22Rv1 (cell line): ENCODE data around the gene RIPOR1.

Experiments
- H3K27ac ChIP-seq: fragments of 450-650 bp; 2 replicates; pipeline ENCODE4 v1.5.1; 2017
- ZFX ChIP-seq: fragments of 450-650 bp; IDR thresholded peaks from 2 replicates; pipeline ENCODE4 v1.6.1; 2017; ENCODE audit warnings: antibody characterized with exemption, borderline replicate concordance
- TF ChIP-seq, protein P1 (sequence below): fragments of 450-650 bp; IDR thresholded peaks from 2 replicates; pipeline ENCODE4 v1.5.1; 2017; ENCODE audit warnings: mild to moderate bottlenecking

RIPOR1 gene

DNA sequence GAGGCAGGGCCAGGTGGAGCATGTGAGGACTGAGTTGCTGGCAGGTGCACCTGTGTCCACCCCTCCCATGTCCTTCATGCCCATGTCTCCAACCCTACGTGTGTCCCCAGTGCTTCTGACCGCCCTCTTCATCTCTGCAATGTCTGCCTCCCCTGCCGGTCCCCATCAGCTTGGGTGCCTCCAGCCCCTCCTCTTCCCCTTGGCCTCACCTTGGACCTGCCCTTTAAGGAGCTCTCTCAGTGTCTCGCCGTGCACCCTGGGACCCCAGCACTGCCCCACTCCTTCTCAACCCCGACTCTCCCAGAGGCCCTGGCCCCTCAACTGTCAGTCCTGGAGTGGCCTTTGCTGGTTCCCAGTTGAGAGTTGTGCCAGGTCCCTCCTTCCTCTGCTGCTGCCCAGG, 15.0 kb downstream of the RIPOR1 start:
- TF ChIP-seq, protein P1, sequence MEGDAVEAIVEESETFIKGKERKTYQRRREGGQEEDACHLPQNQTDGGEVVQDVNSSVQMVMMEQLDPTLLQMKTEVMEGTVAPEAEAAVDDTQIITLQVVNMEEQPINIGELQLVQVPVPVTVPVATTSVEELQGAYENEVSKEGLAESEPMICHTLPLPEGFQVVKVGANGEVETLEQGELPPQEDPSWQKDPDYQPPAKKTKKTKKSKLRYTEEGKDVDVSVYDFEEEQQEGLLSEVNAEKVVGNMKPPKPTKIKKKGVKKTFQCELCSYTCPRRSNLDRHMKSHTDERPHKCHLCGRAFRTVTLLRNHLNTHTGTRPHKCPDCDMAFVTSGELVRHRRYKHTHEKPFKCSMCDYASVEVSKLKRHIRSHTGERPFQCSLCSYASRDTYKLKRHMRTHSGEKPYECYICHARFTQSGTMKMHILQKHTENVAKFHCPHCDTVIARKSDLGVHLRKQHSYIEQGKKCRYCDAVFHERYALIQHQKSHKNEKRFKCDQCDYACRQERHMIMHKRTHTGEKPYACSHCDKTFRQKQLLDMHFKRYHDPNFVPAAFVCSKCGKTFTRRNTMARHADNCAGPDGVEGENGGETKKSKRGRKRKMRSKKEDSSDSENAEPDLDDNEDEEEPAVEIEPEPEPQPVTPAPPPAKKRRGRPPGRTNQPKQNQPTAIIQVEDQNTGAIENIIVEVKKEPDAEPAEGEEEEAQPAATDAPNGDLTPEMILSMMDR = no peak
- TF ChIP-seq ZFX = no peak
- no peak overlapping the region for H3K27ac ChIP-seq

DNA sequence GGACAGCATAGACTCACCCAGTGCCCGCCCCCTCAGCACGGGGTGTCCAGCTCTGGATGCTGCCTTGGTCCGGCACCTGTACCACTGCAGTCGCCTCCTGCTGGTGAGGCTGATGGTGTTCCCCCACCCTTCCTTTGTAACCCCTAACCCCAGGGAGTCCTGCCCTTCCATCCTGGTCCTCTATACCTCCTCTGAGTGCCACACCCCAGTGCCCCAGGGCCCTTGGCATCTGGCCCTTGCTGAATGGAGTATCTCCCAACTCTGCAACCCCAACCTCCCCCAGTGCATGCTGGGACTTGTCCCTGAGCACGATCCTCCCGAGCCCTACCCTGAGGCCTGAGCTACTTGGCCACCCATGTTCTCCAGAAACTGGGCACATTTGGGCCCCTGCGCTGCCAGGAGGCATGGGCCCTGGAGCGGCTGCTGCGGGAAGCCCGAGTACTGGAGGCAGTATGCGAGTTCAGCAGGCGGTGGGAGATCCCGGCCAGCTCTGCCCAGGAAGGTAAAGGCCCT, 15.8 kb downstream of the RIPOR1 start:
- TF ChIP-seq, protein P1 = peak; percentile 22
- no peak for TF ChIP-seq ZFX
- H3K27ac ChIP-seq = 0 out of 2 replicates have a peak overlapping the region, but pooled peaks have one; percentile 18

DNA sequence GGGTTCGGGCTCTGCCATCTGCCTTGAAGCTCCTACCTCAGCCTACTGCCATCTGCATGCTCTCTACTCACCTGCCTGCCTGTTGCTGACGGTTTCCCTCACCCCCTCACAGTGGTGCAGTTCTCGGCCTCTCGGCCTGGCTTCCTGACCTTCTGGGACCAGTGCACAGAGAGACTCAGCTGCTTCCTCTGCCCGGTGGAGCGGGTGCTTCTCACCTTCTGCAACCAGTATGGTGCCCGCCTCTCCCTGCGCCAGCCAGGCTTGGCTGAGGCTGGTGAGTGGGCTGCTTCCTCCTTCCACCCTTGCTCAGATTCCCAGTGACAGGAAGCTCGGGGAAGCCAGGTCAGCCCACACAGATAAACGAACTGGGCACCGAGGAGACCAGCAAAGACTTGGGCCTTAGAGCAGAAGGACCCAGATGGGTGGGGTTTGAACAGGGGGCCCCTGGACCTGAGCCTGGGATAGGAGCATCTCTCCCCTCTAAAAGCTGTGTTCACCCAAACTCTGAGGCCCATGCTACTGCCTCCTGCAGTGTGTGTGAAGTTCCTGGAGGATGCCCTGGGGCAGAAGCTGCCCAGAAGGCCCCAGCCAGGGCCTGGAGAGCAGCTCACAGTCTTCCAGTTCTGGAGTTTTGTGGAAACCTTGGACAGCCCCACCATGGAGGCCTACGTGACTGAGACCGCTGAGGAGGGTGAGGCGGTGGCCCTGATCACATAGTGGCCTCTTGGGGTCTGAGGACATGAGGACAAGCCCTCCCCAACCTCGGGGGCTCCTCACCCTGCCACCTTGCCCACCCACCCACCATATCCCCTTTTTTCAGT, 16.4 kb downstream of the RIPOR1 start:
- 0 out of 2 replicates have a peak overlapping the region, but pooled peaks have one; percentile 18 for H3K27ac ChIP-seq
- TF ChIP-seq, protein P1 = no peak
- TF ChIP-seq ZFX = no peak

DNA sequence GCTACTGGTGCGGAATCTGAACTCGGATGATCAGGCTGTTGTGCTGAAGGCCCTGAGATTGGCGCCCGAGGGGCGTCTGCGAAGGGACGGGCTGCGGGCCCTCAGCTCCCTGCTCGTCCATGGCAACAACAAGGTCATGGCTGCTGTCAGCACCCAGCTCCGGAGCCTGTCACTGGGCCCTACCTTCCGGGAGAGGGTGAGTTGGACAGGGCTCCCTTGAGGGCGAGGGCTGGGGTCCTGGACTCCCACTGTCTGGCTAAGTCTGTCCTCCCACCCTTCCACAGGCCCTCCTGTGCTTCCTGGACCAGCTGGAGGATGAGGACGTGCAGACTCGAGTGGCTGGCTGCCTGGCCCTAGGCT, 17.0 kb downstream of the RIPOR1 start:
- TF ChIP-seq, protein P1 = no peak
- TF ChIP-seq ZFX = no peak
- no peak overlapping the region for H3K27ac ChIP-seq

DNA sequence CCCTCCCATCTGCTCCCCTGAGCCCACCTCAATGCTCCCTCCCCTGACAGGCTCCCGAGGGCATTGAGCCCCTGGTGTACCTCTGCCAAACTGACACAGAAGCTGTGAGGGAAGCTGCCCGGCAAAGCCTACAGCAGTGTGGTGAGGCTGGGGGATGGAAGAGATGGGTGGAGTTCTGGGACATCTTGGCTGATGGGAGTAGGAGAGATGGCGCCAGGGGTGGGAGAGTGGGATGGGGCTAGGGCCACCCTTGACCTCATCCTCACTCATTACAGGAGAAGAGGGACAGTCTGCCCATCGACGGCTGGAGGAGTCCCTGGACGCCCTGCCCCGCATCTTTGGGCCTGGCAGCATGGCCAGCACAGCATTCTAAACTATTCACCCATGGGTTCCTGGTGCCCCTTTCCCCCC, 17.5 kb downstream of the RIPOR1 start:
- peak overlapping the region; percentile 53 for H3K27ac ChIP-seq
- no peak for TF ChIP-seq ZFX
- TF ChIP-seq, protein P1 = no peak

DNA sequence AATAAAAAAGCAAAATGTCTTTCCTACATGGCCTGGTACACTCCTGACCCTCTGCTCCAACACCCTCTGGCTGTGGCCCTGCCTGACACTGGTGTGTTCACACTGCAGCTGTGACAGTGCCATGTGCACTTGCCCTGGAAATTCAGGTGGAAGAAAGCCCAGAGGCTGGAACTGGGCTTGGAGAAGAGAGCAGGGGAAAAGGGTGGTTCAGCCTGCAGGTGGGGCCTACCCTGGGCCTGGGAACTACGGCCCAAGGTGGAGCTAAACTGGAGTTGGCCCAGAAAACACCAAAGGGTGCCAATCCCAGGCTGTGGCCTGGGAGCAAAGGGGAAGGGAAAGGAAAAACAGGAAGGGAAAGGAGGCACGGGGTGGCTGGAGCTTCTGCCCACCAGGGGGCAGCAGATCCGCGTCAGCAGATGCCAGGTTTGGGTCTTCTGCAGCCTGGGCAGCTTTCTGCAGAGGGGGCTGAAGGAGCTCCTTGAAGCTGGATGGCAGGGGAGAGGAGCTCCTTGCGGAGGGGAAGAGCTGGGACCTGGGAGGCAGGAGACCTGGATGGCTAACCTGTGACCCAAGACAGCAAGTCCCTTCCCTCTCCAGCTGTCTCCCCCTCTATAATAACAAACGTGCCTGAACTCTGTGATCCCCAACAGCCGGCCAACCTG, 18.3 kb downstream of the RIPOR1 start:
- no peak for TF ChIP-seq ZFX
- TF ChIP-seq, protein P1 = peak; percentile 97
- peak overlapping the region; percentile 53 for H3K27ac ChIP-seq
